ENCODE data around the gene EPB42. TPM values are rescaled to one million over a fixed set of nuclear protein-coding genes. Genes with fewer than 3 reads are reported as not detected.

The EPB42 gene
- total and polyA plus RNA-seq, 2 experiments from 2014 or later = not detected

DNA sequence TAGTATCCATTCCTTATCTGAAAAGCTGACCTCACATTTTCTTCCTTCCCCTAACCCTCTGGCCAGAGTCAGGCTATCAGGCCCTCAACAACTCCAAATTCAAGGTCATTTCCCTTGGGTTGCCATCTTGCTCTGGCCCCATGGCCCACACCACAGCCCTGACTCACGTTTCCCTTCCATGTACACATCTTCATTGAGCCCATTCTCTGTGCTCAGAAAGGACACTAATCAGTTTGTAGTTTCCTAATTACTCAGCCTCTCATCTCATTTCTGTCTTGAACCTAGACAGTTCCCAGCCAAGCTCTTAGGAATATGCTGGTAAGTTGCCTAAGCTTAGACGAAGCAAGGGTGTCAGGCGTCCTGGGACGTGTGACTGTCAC is 31.0 kb upstream of the EPB42 start:
- Histone ChIP-seq H3K36me3 (ENCODE audit: insufficient read depth) (no peaks in the 10 kb centered on the region), H3F3A (replicated peaks; ENCODE audit: low read depth) (no peaks in the 10 kb centered on the region), H3K9me2 (ENCODE audit: insufficient read depth) (no peaks in the 10 kb centered on the region), H4K20me1 (replicated peaks; ENCODE audit: insufficient read depth) (no peaks in the 10 kb centered on the region), H3K4me1 (ENCODE audit: insufficient read depth) (no peaks in the 10 kb centered on the region), H3K4me3 (no peak overlapping the region), H3K4me2 (no peak overlapping the region), H2AFZ (no peak overlapping the region), H3K79me2 (replicated peaks; ENCODE audit: insufficient read depth) (no peaks in the 10 kb centered on the region), H3K27me3 (ENCODE audit: insufficient read depth) (no peaks in the 10 kb centered on the region), H3K27ac (ENCODE audit: low read depth) (no peak overlapping the region)
- no peak for TF ChIP-seq CREB1 (CRISPR knock-in tag; IDR thresholded peaks at IDR 0.05; ENCODE audit: low read depth)
- TF ChIP-seq, protein P1, sequence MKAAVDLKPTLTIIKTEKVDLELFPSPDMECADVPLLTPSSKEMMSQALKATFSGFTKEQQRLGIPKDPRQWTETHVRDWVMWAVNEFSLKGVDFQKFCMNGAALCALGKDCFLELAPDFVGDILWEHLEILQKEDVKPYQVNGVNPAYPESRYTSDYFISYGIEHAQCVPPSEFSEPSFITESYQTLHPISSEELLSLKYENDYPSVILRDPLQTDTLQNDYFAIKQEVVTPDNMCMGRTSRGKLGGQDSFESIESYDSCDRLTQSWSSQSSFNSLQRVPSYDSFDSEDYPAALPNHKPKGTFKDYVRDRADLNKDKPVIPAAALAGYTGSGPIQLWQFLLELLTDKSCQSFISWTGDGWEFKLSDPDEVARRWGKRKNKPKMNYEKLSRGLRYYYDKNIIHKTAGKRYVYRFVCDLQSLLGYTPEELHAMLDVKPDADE (IDR thresholded peaks at IDR 0.05) = no peak
- TF ChIP-seq POLR2AphosphoS5 (IDR thresholded peaks at IDR 0.05; ENCODE audit: low read depth) = no peak
- no peak for TF ChIP-seq STAT1 (IDR thresholded peaks at IDR 0.05; ENCODE audit: unreplicated experiment)
- no peak for TF ChIP-seq NANOG (IDR thresholded peaks at IDR 0.05; ENCODE audit: borderline replicate concordance)
- TF ChIP-seq JUNB (IDR thresholded peaks at IDR 0.05; ENCODE audit: unreplicated experiment) = no peak
- TF ChIP-seq, protein P2, sequence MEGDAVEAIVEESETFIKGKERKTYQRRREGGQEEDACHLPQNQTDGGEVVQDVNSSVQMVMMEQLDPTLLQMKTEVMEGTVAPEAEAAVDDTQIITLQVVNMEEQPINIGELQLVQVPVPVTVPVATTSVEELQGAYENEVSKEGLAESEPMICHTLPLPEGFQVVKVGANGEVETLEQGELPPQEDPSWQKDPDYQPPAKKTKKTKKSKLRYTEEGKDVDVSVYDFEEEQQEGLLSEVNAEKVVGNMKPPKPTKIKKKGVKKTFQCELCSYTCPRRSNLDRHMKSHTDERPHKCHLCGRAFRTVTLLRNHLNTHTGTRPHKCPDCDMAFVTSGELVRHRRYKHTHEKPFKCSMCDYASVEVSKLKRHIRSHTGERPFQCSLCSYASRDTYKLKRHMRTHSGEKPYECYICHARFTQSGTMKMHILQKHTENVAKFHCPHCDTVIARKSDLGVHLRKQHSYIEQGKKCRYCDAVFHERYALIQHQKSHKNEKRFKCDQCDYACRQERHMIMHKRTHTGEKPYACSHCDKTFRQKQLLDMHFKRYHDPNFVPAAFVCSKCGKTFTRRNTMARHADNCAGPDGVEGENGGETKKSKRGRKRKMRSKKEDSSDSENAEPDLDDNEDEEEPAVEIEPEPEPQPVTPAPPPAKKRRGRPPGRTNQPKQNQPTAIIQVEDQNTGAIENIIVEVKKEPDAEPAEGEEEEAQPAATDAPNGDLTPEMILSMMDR (conservative IDR thresholded peaks at IDR 0.05; ENCODE audit: low read depth in 2 of 2) = no peak
- TF ChIP-seq EZH2phosphoT487 (IDR thresholded peaks at IDR 0.05; ENCODE audit: unreplicated experiment) = no peak
- TF ChIP-seq, protein P3, sequence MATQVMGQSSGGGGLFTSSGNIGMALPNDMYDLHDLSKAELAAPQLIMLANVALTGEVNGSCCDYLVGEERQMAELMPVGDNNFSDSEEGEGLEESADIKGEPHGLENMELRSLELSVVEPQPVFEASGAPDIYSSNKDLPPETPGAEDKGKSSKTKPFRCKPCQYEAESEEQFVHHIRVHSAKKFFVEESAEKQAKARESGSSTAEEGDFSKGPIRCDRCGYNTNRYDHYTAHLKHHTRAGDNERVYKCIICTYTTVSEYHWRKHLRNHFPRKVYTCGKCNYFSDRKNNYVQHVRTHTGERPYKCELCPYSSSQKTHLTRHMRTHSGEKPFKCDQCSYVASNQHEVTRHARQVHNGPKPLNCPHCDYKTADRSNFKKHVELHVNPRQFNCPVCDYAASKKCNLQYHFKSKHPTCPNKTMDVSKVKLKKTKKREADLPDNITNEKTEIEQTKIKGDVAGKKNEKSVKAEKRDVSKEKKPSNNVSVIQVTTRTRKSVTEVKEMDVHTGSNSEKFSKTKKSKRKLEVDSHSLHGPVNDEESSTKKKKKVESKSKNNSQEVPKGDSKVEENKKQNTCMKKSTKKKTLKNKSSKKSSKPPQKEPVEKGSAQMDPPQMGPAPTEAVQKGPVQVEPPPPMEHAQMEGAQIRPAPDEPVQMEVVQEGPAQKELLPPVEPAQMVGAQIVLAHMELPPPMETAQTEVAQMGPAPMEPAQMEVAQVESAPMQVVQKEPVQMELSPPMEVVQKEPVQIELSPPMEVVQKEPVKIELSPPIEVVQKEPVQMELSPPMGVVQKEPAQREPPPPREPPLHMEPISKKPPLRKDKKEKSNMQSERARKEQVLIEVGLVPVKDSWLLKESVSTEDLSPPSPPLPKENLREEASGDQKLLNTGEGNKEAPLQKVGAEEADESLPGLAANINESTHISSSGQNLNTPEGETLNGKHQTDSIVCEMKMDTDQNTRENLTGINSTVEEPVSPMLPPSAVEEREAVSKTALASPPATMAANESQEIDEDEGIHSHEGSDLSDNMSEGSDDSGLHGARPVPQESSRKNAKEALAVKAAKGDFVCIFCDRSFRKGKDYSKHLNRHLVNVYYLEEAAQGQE (IDR thresholded peaks at IDR 0.05; ENCODE audit: unreplicated experiment) = no peak
- TF ChIP-seq EZH2 (IDR thresholded peaks at IDR 0.05; ENCODE audit: low read depth, unreplicated experiment) = no peak
- no peak for TF ChIP-seq ZNF114 (CRISPR knock-in tag; IDR thresholded peaks at IDR 0.05)
- TF ChIP-seq, protein P4, sequence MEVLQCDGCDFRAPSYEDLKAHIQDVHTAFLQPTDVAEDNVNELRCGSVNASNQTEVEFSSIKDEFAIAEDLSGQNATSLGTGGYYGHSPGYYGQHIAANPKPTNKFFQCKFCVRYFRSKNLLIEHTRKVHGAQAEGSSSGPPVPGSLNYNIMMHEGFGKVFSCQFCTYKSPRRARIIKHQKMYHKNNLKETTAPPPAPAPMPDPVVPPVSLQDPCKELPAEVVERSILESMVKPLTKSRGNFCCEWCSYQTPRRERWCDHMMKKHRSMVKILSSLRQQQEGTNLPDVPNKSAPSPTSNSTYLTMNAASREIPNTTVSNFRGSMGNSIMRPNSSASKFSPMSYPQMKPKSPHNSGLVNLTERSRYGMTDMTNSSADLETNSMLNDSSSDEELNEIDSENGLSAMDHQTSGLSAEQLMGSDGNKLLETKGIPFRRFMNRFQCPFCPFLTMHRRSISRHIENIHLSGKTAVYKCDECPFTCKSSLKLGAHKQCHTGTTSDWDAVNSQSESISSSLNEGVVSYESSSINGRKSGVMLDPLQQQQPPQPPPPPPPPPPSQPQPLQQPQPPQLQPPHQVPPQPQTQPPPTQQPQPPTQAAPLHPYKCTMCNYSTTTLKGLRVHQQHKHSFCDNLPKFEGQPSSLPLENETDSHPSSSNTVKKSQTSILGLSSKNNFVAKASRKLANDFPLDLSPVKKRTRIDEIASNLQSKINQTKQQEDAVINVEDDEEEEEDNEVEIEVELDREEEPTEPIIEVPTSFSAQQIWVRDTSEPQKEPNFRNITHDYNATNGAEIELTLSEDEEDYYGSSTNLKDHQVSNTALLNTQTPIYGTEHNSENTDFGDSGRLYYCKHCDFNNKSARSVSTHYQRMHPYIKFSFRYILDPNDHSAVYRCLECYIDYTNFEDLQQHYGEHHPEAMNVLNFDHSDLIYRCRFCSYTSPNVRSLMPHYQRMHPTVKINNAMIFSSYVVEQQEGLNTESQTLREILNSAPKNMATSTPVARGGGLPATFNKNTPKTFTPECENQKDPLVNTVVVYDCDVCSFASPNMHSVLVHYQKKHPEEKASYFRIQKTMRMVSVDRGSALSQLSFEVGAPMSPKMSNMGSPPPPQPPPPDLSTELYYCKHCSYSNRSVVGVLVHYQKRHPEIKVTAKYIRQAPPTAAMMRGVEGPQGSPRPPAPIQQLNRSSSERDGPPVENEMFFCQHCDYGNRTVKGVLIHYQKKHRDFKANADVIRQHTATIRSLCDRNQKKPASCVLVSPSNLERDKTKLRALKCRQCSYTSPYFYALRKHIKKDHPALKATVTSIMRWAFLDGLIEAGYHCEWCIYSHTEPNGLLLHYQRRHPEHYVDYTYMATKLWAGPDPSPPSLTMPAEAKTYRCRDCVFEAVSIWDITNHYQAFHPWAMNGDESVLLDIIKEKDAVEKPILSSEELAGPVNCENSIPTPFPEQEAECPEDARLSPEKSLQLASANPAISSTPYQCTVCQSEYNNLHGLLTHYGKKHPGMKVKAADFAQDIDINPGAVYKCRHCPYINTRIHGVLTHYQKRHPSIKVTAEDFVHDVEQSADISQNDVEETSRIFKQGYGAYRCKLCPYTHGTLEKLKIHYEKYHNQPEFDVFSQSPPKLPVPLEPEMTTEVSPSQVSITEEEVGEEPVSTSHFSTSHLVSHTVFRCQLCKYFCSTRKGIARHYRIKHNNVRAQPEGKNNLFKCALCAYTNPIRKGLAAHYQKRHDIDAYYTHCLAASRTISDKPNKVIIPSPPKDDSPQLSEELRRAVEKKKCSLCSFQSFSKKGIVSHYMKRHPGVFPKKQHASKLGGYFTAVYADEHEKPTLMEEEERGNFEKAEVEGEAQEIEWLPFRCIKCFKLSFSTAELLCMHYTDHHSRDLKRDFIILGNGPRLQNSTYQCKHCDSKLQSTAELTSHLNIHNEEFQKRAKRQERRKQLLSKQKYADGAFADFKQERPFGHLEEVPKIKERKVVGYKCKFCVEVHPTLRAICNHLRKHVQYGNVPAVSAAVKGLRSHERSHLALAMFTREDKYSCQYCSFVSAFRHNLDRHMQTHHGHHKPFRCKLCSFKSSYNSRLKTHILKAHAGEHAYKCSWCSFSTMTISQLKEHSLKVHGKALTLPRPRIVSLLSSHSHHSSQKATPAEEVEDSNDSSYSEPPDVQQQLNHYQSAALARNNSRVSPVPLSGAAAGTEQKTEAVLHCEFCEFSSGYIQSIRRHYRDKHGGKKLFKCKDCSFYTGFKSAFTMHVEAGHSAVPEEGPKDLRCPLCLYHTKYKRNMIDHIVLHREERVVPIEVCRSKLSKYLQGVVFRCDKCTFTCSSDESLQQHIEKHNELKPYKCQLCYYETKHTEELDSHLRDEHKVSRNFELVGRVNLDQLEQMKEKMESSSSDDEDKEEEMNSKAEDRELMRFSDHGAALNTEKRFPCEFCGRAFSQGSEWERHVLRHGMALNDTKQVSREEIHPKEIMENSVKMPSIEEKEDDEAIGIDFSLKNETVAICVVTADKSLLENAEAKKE (CRISPR knock-in tag; IDR thresholded peaks at IDR 0.05) = no peak
- no peak for TF ChIP-seq ZNF331 (CRISPR knock-in tag; IDR thresholded peaks at IDR 0.05; ENCODE audit: low read depth)
- no peaks in the 10 kb centered on the region for H3K9me3 Mint-ChIP-seq
- no peak overlapping the region for H3K27ac Mint-ChIP-seq
- DNase-seq (ENCODE audit: low spot score) = no peak
- H3K4me1 Mint-ChIP-seq = 0 out of 3 replicates have a peak, but pooled peaks cover 2% of the 10 kb centered on the region
- H3K36me3 Mint-ChIP-seq (ENCODE audit: low read depth) = no peaks in the 10 kb centered on the region
- no peak overlapping the region for H3K4me3 Mint-ChIP-seq
- peaks cover 5% of the 10 kb centered on the region for H3K27me3 Mint-ChIP-seq (ENCODE audit: insufficient read depth, low read depth, poor library complexity)
- ATAC-seq = no peak
